Stimulated activated CD8-positive, alpha-beta memory T cell treated with anti-CD3 and anti-CD28 coated beads, Interleukin-15, amount 100 ng/mL, for 1 hour (primary cell): ENCODE measurements around the gene CYP11A1.

ENCODE experiments used
- DNase-seq: peaks from one replicate; pipeline ENCODE4 v3.0.0-alpha.2; 2020; ENCODE audit warnings: low read depth

CYP11A1 gene

DNA sequence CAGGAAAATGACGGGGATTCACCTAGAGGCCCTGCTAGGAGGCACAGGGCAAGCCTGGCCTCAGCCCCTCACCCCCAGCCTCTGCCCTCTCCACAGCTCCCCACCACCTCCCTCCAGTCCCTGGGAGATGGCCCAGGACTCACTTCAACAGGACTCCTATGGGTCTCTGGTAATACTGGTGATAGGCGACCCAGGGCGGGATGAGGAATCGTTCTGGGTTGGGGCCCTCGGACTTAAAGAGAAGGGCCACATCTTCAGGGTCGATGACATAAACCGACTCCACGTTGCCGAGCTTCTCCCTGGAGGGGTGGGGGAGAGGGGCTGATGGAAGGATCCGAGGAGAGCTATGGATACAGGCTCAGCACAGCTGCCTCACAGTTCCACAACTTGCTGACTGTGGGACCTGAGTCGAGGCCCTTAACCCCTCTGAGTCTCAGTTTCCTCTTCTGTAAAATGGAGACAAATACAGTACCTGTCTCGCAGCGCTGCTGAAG is 19.6 kb downstream of the CYP11A1 start:
- no peak for DNase-seq

DNA sequence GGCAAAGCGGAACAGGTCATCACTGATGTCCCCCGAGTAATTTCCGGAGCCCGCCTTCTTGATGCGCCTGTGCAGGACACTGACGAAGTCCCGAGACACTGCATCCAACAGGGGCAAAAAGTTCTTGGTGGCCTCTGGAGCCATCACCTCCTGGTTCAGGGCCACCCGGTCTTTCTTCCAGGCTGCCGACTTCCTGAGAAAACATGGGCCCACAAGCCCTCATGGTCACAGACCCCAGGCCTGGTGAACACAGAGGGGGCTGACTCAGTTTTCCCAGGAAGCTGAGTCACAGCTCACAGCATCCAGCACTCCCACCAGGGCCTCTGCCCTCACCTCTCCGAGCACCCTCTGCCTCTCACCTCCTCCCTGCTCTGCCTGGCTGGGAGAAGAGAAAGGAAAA is 22.4 kb downstream of the CYP11A1 start:
- no peak for DNase-seq

DNA sequence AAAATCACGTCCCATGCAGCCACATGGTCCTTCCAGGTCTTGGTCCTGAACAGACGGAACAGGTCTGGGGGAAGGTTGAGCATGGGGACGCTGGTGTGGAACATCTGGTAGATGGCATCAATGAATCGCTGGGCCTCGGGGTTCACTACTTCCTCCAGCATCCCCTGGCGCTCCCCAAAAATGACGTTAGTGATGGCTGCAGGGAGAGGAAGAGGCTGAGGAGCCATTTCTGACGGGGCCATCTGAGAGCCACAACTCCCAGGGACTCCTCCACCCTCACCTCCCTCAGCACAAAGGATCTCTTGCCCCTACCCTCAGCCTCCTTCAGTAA is 23.7 kb downstream of the CYP11A1 start:
- DNase-seq, result no peak

DNA sequence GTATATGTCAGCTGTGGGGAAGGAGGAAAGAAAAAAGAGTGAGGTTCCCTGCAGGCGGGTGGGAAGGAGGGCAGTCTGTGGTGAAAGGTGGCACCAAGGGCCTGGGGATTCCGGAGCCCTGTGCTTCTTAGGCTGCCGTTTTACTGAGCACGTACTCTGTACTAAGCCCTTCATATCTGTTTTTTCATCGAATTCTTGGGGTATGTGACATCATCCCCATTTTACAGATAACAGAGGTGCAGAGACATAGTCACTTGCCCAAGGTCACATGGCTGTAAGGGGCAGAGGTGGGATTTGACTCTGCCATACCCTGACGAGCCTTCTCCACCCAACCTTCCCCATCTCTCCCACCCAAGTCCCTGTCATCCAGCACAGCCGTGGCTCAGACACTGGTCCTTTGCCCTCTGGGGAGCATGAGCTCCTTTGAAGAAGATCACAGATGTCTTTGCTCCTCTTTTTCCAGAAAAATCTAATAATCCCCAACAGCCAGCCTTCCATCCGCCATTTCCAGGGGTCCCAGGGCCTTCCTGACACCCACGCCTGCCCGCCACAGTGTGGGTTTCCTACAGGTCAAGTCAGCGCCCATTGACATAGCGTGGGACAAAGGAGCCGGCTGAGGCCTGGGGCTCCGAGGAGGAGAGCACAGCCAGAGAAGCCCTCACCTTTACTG is 24.2 kb downstream of the CYP11A1 start:
- DNase-seq, result no peak

DNA sequence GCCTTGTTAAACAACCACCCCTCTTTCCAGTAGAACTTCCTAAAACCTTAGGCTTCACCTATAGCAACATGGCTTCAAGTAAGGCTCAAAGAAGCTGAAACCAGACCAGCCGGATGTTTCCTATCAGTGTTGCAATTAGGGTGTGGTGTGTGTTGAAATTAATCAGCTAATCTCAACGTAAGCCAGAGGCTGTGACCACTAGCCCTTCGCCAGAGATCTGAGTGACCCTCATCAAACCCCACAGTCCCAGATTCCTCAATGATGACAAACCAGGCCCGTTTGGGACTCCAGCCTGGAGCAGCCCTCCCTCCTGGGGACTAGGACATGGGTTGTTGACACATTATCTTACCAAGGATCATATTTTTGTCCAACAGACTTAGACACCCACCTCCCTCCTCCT is 27.3 kb downstream of the CYP11A1 start:
- no peak for DNase-seq

DNA sequence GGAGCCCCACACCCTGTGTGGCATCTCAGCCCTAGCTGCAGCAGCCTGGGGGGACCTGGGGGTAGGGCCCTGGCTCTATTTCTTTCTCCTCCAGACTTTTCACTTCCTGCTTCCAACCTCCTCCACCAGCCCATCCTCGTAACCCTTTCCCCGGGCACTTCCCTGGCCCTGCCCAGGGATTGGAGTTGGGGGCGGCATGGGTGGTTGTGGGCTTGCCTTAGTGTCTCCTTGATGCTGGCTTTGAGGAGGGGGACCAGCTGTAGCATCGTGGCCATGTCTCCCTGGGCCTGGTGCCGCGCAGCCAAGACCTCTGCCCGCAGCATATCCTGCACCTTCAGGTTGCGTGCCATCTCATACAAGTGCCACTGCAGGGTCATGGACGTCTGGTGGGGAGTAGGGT is 28.1 kb downstream of the CYP11A1 start:
- DNase-seq, result no peak

DNA sequence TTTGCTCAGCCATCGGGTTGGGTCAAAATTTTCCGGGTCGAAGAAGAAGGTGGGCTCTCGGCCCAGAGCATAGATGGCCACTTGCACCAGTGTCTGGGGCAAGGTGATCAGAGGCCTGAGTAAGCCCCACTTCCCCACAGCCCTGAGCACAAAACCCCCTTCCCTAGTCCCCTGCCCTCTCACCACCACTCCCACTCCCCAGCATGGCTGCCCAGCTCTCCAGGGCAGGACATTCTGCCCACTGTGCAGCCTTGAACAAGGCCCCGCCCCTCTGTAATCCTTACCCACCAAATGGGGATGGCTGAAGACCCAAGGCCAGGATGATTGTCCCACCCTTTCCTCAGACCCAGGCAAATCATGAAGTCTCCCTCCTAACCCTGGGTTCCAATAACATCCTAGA is 28.8 kb downstream of the CYP11A1 start:
- DNase-seq, result no peak

DNA sequence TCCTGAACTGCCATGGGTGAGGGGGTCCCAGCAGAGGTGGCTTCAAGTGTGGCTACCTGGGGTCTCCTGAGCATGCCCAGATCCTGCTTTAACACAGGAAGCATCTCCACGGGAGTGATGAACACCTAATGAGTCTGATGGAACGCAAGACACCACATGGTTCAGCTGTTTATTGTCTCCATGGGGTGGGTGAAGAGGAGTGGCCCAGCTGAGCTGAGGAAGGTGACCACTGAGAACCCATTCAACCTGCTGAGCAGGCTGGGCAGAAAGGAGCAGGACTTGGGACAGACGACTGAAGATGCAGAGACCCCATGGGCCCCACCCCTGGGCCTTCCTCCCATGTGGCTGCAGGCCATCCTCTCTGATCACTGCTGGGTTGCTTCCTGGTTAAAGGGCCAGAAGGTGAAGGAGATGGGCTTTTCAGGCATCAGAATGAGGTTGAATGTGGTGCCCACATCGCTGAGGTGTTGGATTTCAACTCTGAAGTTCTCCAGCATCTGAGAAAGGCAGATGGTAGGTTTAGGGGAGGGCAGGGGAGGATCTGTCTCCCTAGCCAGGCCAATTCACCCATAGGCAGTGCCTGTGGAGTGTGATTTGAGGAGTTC is 29.7 kb downstream of the CYP11A1 start:
- no peak for DNase-seq

DNA sequence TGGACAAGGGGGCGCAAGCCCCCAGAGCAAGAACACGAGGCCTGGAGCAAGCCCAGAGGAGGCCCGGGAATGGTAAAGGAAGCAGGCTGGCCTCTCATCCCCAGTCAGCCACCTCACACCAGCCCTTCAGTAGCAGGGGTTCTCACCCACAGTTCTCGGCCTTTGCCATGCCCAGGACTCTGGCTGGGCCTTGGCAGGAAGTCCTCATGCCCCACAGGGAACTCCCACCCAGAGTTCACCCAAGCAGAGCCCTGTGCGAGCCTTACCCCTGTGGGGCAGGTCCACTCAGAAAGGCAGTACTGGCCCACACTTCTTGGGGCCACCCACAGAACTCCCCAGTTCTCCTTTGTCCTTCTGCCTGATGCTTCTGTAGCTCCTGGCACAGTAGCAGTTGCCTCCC is 30.3 kb downstream of the CYP11A1 start:
- no peak for DNase-seq

DNA sequence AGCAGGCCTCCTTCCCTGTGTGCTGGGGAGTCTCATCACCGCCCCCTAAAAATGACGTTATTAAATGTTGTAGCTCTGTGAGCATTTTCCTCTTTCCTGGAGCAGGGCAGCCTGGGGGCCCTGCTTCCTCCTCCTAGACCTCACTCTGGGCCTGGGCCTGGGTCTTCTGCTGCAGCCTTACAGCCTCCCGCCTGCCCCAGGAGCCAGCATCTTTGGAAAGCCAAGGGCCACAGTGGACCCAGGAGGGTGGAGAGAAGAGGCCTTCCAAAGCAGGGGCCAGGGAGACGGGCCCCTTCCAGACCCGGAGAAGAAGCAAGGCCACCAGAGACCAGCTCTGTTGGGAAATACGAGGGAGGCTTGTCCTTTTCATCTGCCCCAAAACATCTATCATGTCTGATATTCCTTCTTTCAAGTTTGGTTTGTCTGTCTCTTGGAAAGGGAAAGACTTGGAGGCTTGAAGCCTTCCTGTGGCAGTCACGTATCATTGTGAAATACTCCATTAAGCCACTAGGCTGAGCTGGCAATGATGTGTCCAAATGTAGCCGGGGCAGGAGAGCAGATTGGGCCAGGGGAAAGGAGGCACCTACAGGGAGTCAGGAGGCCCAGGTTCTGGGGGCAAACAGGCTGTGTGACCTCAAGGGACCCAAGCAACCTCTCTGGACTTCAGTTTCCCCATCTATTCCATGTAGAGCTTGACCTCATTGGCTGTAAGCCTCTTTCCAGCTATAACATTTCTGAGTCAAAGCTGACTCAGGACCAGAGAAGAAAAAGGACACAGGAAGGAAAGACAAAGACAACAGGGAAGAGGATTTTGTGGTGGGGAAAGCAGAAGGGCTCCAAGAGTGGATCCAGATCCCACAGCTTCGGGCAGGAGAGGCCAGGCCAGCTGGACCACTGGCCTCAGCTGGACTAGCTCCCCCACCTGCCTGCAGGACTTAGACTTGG is 31.1 kb downstream of the CYP11A1 start:
- no peak for DNase-seq

DNA sequence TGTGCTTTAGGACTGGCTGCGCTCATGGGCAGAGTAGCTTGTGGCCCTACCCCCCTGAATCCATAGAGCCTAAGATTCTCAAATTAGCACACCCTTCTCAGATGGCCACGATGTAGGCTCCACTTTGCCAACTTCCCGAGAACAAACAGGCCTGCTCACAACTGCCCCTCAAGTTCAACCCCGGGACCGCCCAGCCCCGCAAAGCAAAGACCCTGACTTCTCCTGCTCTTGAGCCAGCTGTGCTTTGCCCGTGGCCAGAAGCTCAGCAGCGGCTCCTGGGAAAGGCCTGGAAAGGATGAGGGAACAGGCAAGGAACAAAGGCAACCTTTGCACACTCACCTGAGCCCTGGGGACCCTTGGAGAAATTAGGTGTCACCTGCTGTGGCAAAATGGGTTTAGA is 32.0 kb downstream of the CYP11A1 start:
- DNase-seq, result no peak

DNA sequence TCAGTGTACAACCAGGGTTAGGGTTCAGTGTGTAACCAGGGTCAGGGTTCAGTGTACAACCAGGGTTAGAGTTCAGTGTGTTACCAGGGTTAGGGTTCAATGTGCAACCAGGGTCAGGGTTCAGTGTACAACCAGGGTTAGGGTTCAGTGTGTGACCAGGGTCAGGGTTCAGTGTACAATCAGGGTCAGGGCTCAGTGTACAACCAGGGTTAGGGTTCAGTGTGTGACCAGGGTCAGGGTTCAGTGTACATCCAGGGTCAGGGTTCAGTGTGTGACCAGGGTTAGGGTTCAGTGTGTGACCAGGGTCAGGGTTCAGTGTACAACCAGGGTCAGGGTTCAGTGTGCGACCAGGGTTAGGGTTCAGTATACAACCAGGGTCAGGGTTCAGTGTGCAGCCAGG is 33.3 kb downstream of the CYP11A1 start:
- DNase-seq, result no peak

DNA sequence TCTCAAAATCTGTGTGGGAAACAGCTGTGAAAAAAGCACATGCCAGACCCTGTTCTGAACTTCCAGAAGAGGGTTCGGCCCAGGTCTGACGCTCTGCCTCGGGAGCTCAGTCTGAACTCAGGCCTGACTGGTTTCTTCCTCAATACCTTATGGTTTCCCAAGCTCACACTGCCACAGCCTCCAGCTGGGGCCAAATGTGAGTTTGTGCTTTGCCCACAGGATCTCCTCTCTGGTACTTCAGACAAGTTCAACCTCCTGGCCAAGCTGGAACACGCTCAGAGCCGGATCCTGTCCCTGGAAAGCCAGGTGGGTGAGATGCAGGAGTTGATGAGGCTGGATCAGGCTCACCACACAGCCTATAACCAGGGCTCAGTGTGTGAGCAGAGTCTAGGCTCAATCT is 33.8 kb downstream of the CYP11A1 start:
- no peak for DNase-seq

DNA sequence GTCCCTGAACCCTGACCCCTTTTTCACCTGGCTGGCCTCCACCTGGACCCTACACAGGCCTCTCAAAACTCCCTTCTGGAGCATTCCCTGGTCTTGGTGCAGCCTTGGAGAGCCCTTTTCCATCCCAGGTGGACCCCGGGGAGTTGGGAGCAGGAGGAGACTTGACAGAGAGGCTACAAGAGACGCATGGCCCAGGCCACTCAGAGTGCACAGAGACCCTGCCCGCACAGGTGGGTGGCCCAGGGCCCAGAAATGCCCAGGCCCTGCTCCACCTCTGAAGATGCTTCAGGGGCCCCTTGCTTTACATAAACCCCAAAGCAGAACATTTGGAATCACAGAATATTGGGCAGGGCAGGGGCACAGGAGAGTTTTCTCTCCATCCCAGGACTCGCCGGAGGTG is 34.4 kb downstream of the CYP11A1 start:
- DNase-seq, result no peak

DNA sequence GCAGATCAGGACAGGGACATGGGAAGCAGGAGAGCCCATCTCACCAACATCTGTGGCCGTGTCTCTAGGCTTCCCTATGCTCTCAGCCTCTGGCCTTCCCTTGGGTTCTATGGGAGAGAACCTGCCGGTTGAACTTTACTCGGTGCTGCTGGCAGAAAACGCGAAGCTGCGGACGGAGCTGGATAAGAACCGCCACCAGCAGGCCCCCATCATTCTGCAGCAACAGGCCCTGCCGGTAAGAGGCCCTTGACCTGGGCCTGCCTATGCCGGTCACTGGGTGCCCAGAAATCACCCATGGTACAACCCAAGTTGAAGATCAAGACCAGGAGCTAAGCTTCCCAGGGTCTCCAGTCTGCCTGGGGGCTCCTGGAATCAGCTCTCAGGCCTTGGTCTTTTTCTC is 34.8 kb downstream of the CYP11A1 start:
- DNase-seq, result no peak

DNA sequence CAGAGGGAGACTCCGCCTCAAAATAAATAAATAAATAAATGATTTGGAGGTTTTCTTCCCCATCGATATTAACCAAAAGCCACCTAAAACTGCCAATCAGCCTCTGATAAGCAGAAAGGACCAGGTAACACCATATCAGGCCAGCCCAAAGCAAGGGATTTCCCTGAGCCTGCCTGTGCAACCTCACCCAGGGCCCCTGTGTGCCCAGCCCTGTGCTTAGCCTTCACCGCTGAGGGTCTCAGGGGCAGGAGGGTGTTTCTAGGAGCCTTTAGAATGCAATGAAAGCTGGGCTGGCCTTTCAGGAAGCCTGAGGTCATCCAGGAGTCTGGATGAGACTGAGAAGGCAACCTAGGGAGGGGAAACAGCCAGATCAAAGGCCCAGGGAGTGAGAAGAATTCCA is 35.4 kb downstream of the CYP11A1 start:
- DNase-seq, result no peak

DNA sequence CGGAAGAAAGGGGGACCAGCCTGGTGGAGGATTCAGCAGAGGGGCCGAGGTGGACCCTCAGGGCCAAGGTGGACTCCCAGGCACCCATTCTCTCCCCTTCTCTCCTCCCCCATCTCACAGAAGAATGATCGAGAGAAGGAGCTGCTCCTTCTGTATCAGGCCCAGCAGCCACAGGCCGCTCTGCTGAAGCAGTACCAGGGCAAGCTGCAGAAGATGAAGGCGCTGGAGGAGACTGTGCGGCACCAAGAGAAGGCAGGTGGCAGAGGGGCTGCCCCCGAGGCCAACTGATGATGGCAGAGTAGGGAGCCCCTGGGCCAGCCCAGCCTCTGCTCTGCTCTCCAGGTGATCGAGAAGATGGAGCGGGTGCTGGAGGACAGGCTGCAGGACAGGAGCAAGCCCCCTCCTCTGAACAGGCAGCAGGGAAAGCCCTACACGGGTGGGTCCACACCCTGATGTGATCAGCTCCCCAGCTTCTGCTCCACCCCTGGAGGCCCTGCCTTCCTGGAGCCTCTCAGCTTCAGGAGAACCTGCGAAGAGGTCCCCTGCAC is 36.5 kb downstream of the CYP11A1 start:
- no peak for DNase-seq

DNA sequence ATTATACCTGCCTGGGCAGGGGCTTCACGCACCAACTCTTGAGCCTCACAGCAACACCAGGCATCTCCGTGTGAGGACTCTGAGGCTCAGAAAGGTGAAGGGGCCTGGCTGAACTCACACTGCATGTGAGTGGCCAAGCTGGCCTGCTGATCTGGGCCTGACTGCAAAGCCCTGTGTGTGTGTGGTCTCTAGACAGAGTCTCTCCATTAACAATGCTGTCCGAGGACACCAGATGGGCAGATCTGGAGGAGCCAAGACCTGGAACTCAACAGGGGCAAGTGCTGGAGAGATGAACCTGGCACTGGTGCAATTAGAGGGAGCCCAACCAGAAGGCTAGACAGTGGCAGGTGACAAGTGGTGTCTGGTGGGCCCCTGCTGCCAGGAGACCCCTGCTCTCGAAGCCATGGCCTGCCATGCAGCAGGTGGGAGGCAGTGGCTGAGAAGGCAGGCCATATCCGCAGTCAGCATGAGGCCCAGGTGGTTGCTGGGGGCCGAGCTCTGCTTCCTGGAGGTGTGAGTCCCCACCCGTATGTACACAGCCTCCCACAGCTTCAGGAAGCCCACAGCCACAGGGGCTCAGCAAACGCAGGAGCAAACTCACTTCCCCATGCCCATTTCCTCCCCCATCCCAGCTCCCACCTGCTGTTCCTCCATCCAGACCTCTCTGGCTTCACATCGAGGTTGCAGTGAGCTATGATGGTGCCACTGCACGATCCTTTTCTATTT is 39.0 kb downstream of the CYP11A1 start:
- no peak for DNase-seq

DNA sequence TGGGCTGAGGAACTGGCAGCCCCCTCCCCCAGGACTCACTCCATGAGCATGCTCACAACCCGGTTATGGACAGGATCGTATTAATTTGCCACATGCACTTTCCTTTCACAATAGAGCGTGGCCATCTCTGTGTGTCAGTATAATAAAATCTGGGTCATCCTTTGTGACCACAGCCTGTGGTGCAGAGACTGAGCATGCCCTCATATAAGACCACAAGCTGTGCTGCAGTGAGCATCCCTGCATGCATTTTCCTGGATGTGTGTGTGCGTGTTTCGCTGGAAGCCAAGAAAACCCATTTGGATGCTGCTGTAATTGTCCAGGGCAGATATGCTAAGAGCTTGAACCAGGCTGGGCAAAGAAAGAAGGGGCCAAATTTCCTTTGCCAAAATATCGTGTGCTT is 39.7 kb downstream of the CYP11A1 start:
- no peak for DNase-seq

DNA sequence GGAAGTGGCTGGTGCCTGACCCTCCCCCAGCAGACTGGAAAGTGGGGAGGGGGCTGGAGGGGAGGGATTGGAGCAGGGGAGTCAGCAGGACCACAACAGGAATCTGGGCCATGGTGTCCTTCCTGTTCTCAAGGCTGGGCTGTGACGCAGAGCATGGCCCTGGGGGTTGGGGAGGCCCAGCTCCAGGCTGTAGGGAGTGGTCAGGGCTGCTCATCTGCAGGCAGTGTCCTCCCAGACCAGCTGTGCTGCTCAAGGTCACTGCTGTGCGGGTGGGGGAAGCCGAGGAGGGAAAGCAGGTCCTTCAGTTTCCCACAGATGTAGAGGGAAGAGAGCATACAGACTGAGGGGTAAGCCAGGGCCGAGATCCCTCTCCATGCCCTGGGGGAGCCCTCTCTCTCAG is 40.7 kb downstream of the CYP11A1 start:
- no peak for DNase-seq

DNA sequence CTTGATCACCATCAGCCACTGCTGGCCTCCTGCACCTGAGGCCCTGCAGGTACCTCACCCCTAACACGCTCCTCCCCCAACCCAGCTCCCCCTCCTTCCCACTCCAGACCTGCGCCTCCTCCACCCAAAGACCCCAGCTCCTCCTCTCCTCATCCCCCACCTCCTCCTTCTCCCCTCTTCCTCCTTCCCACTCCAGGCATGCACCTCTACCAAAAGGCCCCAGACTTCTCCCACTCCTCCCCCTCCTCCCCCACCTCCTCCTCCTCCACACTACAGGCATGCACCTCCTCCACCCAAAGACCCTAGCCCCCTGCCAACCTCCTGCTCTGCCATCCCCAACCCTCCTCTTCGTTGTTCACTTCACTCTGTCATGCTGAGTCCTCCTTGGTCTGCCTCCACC is 42.7 kb downstream of the CYP11A1 start:
- DNase-seq, result no peak

DNA sequence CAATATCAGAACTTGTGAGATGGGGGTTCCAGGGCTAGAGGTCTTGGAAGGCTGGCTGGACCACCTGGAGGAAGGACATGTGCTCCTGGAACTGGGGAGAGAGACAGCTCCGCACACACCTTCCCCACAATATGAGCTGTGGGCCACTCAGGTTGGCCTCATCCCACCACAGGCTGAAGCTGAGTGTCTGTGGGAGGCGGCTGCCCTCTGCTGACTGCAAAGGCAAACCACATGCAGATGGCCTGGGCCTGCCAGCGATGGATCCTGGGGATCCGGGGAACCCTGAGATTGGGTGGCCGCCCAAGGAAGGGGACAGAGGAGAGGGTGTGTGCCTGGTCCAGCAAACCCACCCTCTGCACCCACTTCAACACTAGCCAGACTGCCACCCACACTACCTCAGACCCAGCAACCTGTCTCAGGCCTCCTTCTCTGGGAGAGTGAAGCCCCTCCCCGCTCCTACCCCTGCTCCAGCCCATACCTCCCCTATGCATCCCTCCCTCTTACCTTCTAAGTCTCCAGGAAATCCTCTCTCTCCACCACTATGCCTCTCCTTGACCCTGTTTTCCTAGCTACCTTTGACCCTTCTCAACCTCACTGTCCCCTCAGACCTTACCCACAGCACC is 44.8 kb downstream of the CYP11A1 start:
- peak; percentile 40 for DNase-seq
